ENCODE measurements around the gene GDPD5.

- TF ChIP-seq, protein P1, sequence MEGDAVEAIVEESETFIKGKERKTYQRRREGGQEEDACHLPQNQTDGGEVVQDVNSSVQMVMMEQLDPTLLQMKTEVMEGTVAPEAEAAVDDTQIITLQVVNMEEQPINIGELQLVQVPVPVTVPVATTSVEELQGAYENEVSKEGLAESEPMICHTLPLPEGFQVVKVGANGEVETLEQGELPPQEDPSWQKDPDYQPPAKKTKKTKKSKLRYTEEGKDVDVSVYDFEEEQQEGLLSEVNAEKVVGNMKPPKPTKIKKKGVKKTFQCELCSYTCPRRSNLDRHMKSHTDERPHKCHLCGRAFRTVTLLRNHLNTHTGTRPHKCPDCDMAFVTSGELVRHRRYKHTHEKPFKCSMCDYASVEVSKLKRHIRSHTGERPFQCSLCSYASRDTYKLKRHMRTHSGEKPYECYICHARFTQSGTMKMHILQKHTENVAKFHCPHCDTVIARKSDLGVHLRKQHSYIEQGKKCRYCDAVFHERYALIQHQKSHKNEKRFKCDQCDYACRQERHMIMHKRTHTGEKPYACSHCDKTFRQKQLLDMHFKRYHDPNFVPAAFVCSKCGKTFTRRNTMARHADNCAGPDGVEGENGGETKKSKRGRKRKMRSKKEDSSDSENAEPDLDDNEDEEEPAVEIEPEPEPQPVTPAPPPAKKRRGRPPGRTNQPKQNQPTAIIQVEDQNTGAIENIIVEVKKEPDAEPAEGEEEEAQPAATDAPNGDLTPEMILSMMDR (IDR thresholded peaks at IDR 0.05), result no peak
- no peak for TF ChIP-seq POLR2A (IDR thresholded peaks at IDR 0.05)
- TF ChIP-seq POLR2AphosphoS5 (IDR thresholded peaks at IDR 0.05; ENCODE audit: insufficient read depth in 1 of 2, low read depth in 1 of 2), result no peak
Observed at GRCh38 chr11:75424396-75424795, 101.3 kb downstream of the GDPD5 start.

Measured in vagina (tissue), 2 donors.